ENCODE data around the gene BICD1.

BICD1 gene

DNA sequence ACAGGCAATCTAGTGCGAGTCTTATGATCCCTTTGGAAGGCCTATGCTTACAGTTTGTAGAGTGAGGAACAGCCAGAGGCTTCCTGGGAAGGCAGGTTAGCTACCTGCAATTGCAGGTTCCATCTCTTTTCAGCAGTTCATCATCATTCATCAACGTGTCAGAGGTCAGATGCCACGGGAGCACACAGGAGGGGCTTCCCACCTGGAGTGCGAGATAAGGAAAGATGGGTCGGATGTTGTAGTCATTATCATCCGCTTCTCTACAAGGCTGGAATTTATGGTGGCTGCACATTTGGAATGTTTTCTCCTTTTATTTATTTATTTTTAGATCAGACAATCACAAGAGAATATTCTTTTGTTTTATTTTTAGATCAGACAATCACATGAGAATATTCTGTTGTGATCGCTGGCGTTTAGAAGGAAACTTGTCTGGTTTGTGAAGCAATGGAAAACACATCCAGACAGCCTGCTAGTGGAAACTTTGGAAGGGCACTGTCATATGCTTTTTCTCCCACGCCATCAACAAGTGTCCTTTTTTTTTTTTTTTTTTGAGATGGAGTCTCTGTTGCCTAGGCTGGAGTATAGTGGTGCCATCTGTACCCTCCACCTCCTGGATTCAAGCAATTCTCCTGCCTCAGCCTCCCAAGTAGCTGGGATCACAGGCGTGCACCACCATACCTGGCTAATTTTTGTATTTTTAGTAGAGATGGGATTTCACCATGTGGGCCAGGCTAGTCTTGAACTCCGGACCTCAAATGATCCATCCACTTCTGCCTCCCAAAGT is 1.9 kb upstream of the BICD1 start:
- no peak for DNase-seq (ENCODE audit: low read depth)

GRCh38 chr12:32105986-32106516 is 596 bp upstream of the BICD1 start:
- DNase-seq (ENCODE audit: low read depth), result no peak

GRCh38 chr12:32107359-32108267 is 966 bp downstream of the BICD1 start:
- no peak for DNase-seq (ENCODE audit: low read depth)

GRCh38 chr12:32108787-32109186 is 2.1 kb downstream of the BICD1 start:
- no peak for DNase-seq (ENCODE audit: low read depth)

GRCh38 chr12:32110417-32110816 is 3.8 kb downstream of the BICD1 start:
- DNase-seq (ENCODE audit: low read depth), result no peak

DNA sequence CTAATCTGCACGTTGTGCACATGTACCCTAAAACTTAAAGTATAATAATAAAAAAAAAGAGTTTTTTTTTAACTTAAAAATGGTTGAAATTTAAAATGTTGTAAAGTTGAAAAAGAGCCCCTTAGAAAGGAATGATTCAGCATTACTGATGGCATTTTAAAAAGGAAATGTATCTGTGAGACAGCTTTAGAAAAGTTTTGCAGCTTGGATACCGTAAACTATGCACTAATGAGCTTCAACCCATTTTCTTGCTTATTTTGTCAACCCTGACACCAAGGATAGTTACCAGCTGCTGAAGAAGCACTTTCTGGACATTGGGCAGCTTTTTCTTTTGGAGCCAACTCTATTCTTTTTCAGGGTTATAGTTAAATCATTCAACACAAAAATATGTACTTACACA is 4.3 kb downstream of the BICD1 start:
- no peak for DNase-seq (ENCODE audit: low read depth)

DNA sequence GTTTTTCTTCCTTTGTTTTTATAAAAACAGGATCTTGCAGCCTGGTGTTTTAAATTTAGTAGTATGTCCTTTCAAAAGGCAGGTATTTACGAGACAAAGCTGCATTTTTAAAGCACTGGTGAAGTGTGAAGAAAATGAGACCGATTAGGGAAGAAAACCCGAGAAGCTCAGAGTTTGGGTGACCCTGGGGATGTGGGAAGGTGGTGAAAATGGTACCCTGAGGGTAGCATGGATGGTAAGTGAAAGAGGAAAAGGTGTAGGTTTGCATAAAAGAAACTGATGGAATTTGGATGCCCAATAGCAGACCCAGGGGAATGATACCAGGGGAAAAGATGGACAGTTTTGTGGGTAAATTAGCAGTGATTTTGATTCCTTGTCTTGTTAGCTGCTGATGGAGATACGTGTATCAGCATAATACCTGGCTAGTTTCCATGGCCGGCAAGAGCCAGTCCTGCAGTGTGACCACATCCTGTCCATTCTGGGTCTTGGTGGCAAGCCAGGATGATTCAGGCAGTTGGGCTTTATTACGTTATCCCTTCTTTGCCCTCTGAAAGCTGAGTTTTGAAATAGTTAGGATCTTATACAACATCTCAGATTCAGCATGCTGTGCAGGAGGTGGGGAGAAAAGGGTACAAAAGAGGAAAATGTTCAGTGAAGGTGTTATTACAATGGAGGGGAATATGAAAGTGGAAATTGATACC is 8.9 kb downstream of the BICD1 start:
- no peak for DNase-seq (ENCODE audit: low read depth)

GRCh38 chr12:32116897-32117296 is 10.2 kb downstream of the BICD1 start:
- DNase-seq (ENCODE audit: low read depth), result no peak

DNA sequence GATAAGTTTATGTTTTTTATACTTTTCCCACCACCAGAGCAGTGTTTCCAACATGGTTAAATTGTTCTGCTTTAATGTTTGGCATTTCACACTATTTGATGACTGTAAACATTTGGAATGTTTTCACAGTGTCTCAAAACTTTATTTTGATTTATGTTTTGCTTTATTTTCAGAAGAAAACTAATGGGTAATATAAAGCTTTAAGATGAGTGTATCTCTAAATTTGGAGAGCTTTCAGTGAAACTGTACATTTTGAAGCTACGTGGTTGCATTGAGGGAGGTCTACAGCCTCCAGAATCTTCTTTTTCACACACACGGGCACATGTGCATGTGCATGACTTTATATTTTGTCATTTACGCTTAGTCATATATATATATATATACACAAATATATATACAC is 10.7 kb downstream of the BICD1 start:
- no peak for DNase-seq (ENCODE audit: low read depth)

- DNase-seq (ENCODE audit: low read depth), result no peak
These were observed 12.2 kb downstream of the BICD1 start for GRCh38 chr12:32118806-32119205.

GRCh38 chr12:32120419-32120818 is 13.8 kb downstream of the BICD1 start:
- DNase-seq (ENCODE audit: low read depth), result no peak

DNA sequence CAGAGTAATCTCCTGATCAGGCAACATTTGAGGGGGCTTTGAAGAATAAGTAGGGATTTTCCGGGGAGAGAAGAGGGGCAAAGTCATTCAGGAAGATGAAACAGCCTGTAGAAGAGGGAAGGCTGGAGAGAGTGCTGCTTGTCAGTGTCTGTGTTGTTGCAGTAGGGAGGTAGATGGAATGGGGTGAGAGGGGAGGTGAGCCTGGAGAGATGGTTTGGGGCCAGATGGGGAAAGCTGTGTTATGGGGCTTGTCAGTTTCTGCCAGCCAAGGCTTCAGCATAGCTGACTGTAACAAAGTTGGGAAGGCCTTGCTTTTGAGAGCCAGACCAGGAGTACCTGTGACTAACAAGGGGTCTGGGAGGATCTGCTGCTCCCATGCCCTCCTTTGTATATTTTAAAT is 18.0 kb downstream of the BICD1 start:
- DNase-seq (ENCODE audit: low read depth), result no peak

DNA sequence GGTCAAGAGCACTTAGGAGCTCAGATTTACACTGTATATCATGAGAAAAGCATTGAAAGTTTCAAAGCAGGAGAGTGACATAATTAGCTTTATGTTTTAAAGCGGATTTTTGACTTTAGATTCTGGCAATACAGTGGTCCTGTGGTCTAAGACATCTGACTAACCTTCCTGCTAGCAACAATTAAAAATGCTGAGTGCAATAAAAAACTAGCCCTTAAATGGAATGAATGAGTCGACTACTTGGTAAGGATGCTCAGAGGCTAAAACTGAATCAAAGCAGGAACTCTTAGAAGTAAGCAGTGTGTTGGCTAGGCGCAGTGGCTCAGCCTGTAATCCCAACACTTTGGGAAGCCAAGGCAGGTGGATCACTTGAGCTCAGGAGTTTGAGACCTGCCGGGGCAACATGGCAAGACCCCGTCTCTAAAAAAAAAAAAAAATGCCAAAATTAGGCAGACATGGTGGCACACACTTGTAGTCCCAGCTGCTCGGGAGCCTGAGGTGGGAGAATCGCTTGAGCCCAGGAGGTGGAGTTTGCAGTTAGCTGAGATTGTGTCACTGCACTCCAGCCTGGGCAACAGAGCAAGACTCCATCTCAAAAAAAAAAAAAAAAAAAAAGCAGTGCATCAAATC is 18.9 kb downstream of the BICD1 start:
- no peak for DNase-seq (ENCODE audit: low read depth)

DNA sequence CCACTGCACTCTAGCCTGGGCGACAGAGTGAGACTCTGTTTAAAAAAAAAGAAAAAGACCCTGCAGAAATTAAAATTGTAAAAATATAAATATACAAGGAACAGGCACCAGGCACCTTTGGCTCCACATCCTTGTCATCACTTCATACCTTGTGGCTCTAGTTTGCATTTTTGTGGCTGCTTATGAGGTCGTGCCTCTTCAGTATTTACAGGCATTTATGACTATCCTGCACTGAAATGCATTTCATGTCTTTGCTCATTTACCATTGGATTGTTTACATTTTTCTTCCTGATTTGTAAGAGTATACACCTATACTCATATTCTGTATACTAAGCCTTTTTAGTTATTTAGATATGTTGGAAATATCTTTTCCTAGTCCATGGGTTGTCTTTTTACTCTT is 20.1 kb downstream of the BICD1 start:
- no peak for DNase-seq (ENCODE audit: low read depth)

DNA sequence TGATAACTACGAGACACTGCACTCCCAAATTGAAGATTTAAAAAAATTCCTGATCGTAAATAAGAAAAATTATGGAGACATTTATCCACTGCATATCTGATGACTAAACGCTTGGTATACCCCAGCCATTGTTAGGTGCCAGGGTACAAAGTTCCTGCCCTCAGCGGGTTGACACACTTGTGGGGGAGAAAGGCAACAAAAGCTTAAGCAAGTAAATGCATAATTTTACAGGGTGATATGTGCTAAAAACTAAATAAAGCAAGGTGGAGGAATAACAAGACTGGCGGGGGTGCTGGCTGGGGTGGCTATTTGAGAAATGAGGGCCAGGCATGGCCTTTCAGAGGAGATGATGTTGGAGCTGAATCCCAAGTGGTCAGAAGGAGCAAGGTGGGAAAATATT is 25.0 kb downstream of the BICD1 start:
- no peak for DNase-seq (ENCODE audit: low read depth)

DNA sequence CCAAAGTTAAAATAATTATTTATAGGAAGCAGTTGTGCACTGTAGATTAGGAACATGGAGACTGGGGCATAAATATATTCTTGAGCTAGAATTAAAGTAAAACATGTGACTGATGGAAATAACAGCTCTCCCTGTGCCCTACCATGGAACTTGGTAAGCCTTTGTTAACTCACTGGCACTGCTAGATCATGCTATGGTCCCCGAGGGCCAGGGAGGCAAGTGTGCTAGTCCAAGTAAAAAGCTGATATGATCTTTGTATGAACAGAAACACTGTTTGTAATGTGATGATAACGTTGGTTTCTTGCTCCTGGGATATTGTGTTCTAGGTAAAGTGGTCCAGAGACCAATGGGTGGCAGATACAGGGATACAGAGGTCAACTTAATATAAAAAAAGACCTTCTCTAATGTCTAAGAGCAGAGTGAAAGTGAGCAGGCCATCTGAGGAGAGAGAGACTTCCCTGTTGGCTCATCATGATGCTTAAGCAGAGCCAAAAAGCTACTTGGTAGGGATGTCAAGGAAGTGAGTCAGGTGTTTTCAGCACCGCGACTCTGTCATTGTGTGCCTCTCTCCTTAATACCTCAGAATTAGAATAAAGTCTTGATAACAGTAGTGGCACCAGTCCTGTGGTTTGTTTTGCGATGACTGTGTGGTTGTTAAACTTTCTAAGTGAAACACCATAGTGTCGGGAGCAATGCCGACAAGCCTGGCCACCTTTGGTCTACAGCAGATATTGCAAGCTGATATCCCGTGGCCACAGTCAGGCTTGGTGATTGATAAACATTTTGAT is 27.6 kb downstream of the BICD1 start:
- DNase-seq (ENCODE audit: low read depth), result no peak

DNA sequence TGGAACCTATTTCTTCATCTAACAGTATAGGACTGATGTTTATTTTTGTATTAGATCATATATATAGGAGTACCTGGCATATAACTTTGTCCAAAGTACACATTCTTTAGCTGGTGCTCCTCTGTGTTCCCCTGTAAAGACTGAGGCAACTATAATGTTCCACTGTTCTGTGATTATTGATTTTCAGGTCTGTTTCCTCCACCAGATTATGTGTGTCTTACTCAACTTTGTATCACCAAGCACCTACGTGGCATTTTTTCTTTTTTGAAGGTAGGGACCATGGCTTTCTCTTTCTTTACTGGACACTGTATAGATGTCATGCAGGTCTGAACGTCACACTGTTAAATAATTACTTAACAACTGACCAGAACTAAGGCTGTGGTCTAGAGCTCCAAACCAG is 29.3 kb downstream of the BICD1 start:
- DNase-seq (ENCODE audit: low read depth), result no peak

GRCh38 chr12:32136404-32136803 is 29.8 kb downstream of the BICD1 start:
- no peak for DNase-seq (ENCODE audit: low read depth)

- DNase-seq (ENCODE audit: low read depth), result no peak
These were observed 32.4 kb downstream of the BICD1 start for GRCh38 chr12:32139064-32139421.

- no peak for DNase-seq (ENCODE audit: low read depth)
These were observed 34.2 kb downstream of the BICD1 start for GRCh38 chr12:32140877-32141276.

DNA sequence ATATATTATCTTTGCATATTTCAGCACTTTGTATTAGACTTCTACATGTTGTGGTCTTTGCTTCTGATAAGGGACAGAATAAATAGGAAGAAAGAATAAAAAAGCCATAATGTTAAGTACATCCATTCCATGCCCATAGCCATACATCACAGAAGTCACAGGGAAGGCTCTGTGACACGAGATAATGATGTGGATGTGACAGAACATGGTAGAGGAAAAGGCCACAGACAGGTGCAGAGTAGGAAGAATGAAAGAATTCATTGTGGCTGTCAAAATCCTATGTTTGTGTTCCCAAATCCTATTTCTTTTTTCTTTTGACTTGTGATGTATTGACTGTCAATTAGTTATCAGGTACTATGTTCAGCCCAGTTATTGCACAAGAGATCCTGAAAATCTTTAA is 38.4 kb downstream of the BICD1 start:
- DNase-seq (ENCODE audit: low read depth), result no peak

Data from T follicular helper cell (primary cell).